Endothelial cell (in vitro differentiated cells): ENCODE data around the gene PRTG. TPM values are rescaled to one million over a fixed set of nuclear protein-coding genes. Genes with fewer than 3 reads are reported as not detected.

Experiments
- DNase-seq: peaks from one replicate; pipeline ENCODE4 v3.0.0; 2021; ENCODE audit warnings: low spot score
- H3K27ac Mint-ChIP-seq: one replicate; pipeline ENCODE4 v1.8.0; 2021; ENCODE audit warnings: mixed read lengths, inconsistent platforms; ENCODE audit not compliant: unreplicated experiment
- H3K27me3 Mint-ChIP-seq: one replicate; pipeline ENCODE4 v1.8.0; 2021; ENCODE audit warnings: mild to moderate bottlenecking, moderate library complexity, mixed read lengths, inconsistent platforms; ENCODE audit not compliant: unreplicated experiment
- H3K36me3 Mint-ChIP-seq: one replicate; pipeline ENCODE4 v1.8.0; 2021; ENCODE audit warnings: mild to moderate bottlenecking, low read depth, mixed read lengths, inconsistent platforms; ENCODE audit not compliant: unreplicated experiment
- H3K4me1 Mint-ChIP-seq: one replicate; pipeline ENCODE4 v1.8.0; 2021; ENCODE audit warnings: mild to moderate bottlenecking, mixed read lengths, inconsistent platforms; ENCODE audit not compliant: unreplicated experiment
- H3K4me3 Mint-ChIP-seq: one replicate; pipeline ENCODE4 v1.8.0; 2021; ENCODE audit warnings: mild to moderate bottlenecking, mixed read lengths, inconsistent platforms; ENCODE audit not compliant: unreplicated experiment
- H3K9me3 Mint-ChIP-seq: one replicate; pipeline ENCODE4 v1.8.0; 2021; ENCODE audit warnings: mixed read lengths, inconsistent platforms; ENCODE audit not compliant: unreplicated experiment
- total RNA-seq: library from RNA; stranded (reverse); fragmentation: NEBNext Ultra II Directional; extraction: Animal tissue kit (Norgen Biotek cat#: 25700); gene quantifications from one replicate; pipeline ENCODE4 v1.2.1, GENCODE V29; 2021; ENCODE audit not compliant: unreplicated experiment
- TF ChIP-seq, protein P1 (sequence below): fragments of 200-600 bp; sonication (generic); IDR thresholded peaks from one replicate; pipeline ENCODE4 v1.5.0; 2021; ENCODE audit warnings: antibody characterized with exemption; ENCODE audit not compliant: unreplicated experiment

Gene PRTG
- total RNA-seq, 1 donor from 2014 or later = 165 TPM

DNA sequence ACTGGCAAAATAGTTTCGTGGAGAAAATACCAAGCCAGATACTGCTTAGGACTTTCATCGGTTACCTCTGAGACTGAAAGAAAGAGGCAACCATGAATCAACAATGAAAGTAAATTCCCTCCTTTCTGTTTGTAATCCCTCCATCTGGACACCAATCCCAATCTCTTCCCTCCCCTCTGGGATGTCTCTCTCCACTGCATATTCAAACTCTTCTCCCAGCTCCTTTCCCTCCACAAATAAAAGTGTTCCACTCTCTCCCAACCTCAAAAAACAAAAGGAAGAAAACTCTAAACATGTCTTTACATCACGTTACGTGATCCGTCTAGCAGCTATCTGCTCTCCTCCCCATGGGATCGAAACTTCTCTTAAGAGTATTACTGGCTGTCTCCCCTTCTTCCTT lies 55.2 kb downstream of the PRTG start:
- Mint-ChIP-seq H3K36me3 (peaks cover 15% of the 10 kb centered on the region), H3K4me1 (peaks cover 30% of the 10 kb centered on the region), H3K27me3 (no peaks in the 10 kb centered on the region), H3K27ac (no peak overlapping the region), H3K4me3 (no peak overlapping the region), H3K9me3 (no peaks in the 10 kb centered on the region)
- TF ChIP-seq, protein P1, sequence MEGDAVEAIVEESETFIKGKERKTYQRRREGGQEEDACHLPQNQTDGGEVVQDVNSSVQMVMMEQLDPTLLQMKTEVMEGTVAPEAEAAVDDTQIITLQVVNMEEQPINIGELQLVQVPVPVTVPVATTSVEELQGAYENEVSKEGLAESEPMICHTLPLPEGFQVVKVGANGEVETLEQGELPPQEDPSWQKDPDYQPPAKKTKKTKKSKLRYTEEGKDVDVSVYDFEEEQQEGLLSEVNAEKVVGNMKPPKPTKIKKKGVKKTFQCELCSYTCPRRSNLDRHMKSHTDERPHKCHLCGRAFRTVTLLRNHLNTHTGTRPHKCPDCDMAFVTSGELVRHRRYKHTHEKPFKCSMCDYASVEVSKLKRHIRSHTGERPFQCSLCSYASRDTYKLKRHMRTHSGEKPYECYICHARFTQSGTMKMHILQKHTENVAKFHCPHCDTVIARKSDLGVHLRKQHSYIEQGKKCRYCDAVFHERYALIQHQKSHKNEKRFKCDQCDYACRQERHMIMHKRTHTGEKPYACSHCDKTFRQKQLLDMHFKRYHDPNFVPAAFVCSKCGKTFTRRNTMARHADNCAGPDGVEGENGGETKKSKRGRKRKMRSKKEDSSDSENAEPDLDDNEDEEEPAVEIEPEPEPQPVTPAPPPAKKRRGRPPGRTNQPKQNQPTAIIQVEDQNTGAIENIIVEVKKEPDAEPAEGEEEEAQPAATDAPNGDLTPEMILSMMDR = no peak
- DNase-seq = no peak

DNA sequence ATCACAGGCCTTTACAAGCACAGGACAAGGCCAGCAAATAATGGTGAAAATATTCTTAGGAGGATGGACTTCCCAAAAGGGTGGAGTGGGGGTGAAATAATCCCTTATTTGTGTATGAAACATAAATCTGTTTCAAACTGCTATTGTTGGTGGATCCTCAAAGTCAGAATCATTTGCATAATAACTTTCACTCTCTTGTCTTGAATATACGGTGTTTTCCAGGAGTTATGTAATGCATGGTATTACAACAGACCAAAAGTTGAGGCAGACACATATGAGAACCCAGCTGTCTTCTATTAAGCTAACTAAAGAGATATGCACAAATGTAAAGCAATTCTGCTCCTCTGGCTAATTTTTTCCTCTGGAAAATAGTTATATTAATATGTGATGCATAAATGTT lies 57.7 kb downstream of the PRTG start:
- H3K4me3 Mint-ChIP-seq = no peak overlapping the region
- H3K27me3 Mint-ChIP-seq = no peaks in the 10 kb centered on the region
- H3K27ac Mint-ChIP-seq = no peak overlapping the region
- H3K36me3 Mint-ChIP-seq = peaks cover 10% of the 10 kb centered on the region
- TF ChIP-seq, protein P1 = no peak
- DNase-seq = no peak
- H3K9me3 Mint-ChIP-seq = no peaks in the 10 kb centered on the region
- peaks cover 28% of the 10 kb centered on the region for H3K4me1 Mint-ChIP-seq

DNA sequence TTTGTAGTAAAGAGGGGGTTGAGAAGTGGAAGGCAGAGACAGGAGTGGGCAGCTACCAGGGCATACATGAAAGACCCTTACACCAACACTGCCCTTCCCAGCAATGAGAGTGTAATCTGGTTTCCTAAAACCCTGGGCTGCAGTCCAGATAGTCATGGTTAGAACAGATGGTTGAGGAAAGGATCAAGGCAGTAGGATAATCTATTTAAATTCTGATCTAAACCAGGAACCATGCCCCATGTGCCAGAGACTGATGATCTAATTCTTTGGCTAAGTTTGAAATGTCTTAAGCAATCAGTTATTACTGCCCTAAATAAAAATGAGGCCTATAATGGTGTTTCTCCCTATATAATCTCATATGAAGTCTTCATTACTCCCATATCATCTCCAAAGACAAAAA lies 59.6 kb downstream of the PRTG start:
- H3K4me1 Mint-ChIP-seq = peaks cover 23% of the 10 kb centered on the region
- H3K36me3 Mint-ChIP-seq = peaks cover 6% of the 10 kb centered on the region
- DNase-seq = no peak
- no peak overlapping the region for H3K27ac Mint-ChIP-seq
- H3K9me3 Mint-ChIP-seq = no peaks in the 10 kb centered on the region
- TF ChIP-seq, protein P1 = no peak
- H3K4me3 Mint-ChIP-seq = no peak overlapping the region
- no peaks in the 10 kb centered on the region for H3K27me3 Mint-ChIP-seq

DNA sequence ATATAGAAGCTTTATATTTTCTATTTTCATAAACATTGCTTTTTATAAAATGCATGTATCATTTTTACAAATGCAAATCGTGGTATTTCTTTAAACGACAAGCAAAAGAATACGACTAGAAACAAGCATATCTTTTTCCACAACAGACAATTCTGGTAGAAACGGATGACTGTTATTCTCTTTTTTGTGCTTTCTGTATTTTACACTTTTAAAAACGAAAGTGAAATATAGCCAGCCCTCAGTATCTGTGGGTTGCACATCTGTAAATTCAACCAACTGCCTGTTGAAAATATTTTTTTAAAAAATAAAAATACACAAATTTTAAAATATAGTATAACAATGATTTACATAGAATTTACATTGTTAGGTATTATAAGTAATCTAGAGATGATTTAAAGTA lies 61.3 kb downstream of the PRTG start:
- Mint-ChIP-seq H3K4me3 (no peak overlapping the region), H3K9me3 (no peaks in the 10 kb centered on the region), H3K27ac (no peak overlapping the region), H3K27me3 (no peaks in the 10 kb centered on the region), H3K36me3 (peaks cover 6% of the 10 kb centered on the region), H3K4me1 (peaks cover 9% of the 10 kb centered on the region)
- DNase-seq = no peak
- TF ChIP-seq, protein P1 = no peak

DNA sequence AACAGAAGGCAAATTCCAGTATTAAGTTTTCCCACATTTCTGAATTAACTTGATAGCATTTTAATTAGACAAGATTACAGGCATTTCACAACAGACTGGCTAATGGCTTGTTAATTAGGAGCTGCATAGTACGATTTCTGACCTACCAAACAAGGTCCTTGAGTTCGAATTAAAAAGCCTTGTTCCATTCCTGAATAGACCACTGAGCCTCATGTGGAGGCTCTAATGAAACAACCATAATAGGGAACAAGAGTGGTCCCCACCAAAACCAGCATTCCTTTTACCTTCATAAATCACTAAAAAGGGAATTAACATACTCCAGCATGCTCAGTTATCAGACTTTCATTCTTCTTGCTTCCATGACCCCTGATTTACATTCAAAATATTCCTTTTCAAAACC lies 66.4 kb downstream of the PRTG start:
- H3K9me3 Mint-ChIP-seq = no peaks in the 10 kb centered on the region
- peaks cover 4% of the 10 kb centered on the region for H3K36me3 Mint-ChIP-seq
- no peaks in the 10 kb centered on the region for H3K27me3 Mint-ChIP-seq
- no peak overlapping the region for H3K27ac Mint-ChIP-seq
- DNase-seq = no peak
- no peak overlapping the region for H3K4me3 Mint-ChIP-seq
- TF ChIP-seq, protein P1 = no peak
- H3K4me1 Mint-ChIP-seq = no peaks in the 10 kb centered on the region
